Activated T-cell treated with anti-CD3 and anti-CD28 coated beads for 1 hour (primary cell): ENCODE data around the gene CHD1.

ENCODE experiments used
- DNase-seq: peaks from one replicate; pipeline ENCODE4 v3.0.0-alpha.2; 2020; ENCODE audit warnings: low read depth

Gene CHD1

DNA sequence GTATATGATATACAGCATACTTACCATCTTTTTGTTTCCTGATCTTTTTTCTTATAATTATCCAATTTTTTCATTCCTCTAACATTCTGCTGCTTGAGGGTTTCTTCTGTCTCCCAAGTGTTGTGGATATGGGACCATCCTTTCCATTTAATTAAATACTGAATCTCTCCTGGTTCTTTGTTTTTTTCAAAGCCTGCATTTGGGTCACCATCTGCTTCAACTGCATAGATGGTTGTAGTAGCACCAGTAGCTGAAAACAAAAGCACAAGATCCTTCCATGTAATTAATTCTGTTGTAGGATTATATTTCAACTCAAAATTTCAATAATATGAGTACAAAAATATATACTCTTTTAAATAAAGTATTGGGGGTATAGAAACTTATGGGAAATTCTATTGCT lies 29.4 kb downstream of the CHD1 start:
- no peak for DNase-seq

DNA sequence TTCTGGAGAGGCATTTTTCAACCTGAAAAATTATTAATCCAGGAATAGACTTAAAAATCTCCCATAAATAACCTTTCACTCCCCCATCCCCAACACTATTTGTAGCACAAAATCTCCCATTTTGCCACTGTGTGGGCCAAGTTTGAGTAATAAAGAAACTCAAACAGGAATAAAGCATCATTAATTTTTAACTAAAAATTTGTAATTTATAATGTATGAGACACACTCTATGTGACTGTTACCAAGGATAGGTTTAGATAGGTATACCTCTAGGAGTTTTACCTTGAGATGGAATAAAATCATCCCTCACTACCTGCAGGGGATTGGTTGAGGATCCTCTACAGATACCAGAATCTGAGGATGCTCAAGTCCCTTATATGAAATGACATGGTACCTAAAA lies 30.1 kb downstream of the CHD1 start:
- no peak for DNase-seq

DNA sequence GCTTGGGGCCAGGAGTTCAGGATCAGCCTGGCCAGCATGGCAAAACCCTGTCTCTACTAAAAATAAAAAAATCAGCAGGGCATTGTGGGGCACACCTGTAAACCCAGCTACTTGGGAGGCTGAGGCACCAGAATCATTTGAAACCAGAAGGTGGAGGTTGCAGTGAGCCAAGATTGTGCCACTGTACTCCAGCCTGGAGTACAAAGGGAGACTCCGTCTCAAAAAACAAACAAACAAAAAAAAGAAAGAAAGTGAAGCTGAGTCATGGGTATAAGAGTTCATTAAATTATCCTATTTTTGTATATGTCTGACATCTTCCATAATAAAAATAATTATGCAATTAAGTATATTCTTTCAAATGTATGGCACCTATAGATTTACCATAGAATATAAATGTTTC lies 37.2 kb downstream of the CHD1 start:
- no peak for DNase-seq

- no peak for DNase-seq
Observed at GRCh38 chr5:98880598-98880997, 48.2 kb downstream of the CHD1 start.

- DNase-seq, result no peak
Observed at GRCh38 chr5:98880151-98880550, 48.7 kb downstream of the CHD1 start.

DNA sequence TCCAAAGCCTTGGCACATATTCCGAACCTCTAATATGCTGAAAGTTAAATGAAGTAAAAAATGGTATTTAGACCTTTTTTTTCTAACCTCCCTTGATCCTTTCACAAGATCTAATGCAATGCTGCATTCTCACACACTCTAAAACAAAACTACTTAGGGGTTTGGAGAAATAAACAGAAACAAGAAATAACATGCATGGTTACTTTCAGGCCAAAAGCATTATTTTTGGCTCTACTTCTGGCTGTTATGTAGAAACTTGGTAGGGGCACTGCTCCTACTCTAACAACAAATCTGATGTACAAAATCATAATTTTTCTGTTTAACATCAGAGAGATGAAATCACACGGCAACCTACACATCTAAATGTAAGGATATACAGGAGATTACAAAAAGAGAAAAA lies 51.2 kb downstream of the CHD1 start:
- DNase-seq, result no peak

DNA sequence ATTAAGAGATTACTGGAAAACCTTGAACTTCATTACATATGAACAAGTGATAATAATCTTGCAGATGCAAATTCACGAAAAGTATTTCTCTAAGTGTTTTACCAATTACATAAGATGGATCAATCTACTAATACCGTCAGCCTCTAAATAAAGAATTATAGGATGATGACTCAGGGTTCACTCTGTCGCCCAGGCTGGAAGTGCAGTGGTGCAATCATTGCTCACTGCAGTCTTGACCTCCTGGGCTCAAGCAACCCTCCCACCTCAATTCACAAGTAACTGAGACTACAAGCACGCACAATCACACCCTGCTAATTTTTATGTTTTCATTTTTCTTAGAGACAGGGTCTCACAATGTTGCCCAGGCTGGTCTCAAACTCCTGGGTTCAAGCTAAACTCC lies 56.1 kb downstream of the CHD1 start:
- no peak for DNase-seq

- no peak for DNase-seq
Observed at GRCh38 chr5:98865690-98866089, 63.1 kb downstream of the CHD1 start.

DNA sequence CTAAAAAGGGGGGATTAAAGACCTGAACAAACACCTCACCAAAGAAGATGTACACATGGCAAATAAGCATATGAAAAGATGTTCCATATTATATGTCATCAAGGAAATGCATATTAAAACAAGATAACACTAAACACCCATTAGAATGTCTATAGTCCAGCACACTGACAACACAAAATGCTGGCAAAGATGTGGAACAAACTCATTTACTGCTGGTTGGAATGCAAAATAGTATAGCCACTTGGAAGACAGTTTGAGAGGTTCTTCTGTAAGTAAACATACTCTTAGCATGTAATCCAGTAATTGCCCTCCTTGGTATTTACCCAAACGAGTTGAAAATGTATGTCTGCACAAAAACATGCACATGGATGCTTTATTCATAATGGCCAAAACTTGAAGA lies 81.8 kb downstream of the CHD1 start:
- no peak for DNase-seq

- no peak for DNase-seq
Observed at GRCh38 chr5:98846520-98846919, 82.3 kb downstream of the CHD1 start.

GRCh38 chr5:98845878-98846277 lies 82.9 kb downstream of the CHD1 start:
- no peak for DNase-seq

DNA sequence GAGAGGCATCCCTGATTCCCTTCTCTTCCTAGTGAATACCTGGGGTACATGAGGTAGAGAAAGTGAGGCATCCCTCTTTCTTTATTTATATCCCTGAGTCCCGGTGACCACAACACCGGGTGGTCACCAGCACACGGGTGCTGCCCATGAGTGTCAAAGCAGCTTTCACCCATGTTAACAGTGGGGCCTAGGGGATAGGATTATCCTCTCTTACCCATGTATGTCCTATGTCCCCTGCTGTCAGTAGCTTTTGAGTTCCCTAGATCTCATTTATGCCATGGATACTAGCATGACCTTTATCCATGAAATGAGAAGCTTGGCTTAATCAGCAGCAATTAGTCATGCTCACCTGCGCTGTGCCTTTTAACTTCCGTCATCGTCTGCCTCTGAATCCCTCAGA lies 83.9 kb downstream of the CHD1 start:
- no peak for DNase-seq

DNA sequence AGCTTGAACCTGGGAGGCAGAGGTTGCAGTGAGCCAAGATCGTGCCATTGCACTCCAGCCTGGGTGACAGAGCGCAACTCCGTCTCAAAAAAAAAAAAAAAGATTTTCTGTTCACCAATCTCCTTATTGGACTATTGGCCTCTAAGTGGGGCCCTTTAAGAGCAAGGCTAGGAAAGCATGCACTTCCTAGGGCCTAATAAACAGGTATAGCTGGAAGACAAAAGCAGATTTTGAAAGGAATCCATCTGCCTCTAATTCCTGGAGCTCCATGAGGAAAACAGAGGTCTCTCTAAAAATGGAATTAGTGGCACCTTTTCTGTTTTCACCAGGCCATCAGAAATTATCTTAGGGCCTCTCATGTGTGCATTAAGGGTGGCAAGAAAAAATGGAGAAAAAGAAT lies 85.3 kb downstream of the CHD1 start:
- no peak for DNase-seq

DNA sequence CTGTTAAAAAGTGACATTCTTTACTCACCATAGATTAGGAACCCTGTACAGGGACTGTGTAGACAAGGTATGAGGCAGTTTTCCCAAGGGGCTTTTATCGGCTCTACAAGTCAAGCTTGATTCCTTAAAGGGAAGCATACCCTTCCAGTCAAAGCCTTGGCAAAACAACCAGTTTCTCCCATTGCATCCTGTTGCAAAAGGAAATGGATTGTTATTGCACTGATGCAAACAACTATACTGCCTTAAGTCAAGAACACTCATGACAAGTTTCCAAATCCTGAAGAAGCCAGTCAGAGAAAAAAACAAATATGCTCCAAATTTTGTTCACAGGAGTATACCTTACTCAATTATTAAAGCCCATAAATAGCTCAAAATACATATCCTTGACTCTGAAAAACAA lies 87.9 kb downstream of the CHD1 start:
- no peak for DNase-seq

DNA sequence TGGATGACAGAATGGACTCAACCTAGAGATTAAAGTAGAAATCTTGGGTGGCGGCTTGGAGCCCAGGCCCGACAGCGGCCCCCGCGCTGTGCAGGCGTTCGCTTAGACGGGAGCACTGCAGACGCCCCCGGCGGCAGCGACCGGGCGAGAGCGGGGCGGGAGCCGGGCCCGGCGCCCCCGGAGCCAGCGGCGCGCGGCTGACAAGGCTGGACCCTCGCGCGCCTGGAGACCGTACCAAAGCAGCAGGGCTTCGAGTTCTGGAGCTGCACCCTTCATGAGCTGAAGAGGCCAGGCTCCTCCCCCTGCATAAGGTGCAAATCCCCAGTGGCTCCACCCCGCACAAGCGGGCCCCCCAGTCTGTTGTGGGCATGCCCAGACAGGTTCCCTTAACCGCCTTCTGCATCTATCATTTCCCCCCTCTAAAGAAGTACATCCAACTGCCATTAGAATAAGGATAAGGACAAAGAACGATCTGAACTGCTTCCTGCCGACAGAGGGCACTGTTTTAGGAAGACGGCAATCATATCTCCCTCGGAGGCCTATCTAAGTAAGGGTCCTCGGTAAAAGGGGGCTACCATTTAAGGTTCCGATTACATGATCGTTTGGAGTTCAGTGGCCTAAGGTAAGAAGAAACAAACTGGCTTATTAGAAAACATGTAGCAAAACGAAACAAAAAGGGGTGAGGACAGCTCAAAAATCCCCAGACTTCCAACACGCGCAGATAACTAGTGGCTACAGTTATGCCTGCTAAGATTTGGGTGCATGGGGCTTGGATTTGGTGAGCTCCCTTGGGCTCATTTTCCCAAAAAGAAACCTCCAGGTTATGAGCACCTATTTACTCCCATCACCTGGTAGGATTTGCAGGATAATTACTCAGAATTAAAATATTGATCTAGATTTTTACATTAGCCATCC lies 89.1 kb downstream of the CHD1 start:
- DNase-seq, result no peak

GRCh38 chr5:98836175-98836574 lies 92.6 kb downstream of the CHD1 start:
- DNase-seq, result no peak

DNA sequence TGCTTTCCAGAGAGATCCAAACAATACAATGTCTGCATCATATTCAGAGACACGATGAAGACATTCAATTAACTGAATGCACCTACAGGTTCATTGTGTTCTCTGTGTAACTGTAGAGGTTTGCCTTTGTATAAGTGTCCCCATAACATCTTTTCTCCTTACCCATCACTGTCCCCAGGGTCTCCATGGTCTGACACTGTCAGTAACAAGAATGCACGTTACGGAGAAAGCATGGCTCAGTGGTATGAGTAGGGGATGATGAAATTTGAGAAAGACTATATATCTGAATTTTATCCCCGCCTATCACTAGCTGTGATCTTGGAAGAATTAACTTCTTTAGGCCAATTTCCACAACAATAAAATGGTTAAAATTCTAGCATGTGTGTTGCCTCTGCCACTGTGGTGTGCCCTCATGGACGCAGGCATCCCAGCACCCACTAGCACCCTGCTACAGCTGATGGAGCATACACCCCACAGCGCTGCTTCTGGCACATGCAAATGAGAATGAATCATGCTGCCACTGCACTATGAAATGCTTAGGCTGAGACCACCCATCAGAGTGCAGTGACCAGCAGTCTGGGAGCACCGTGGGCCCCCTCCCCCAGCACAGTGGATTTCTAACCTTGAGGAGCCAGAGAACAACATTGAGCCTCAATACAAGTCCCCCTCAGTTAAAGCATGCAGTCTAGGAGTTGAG lies 101.1 kb downstream of the CHD1 start:
- no peak for DNase-seq

DNA sequence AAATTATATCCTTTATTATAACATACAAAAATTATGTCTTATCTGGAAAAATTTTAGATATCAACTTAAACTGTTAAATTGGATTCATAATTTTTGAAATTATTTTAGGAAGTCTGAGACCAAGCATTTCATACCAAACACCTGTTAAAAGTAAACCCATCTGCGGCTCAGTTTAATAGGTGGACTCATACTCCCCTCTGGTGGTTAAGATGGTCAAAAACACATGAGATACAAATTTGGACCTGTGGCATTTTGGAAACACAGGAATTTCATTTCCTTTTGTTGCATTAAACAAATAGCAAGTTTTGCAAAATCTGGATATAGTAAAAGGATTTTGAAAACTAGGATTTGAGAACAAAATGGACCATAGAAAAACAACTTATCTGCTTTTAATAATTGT lies 101.6 kb downstream of the CHD1 start:
- DNase-seq, result no peak

GRCh38 chr5:98825582-98826375 lies 103.0 kb downstream of the CHD1 start:
- no peak for DNase-seq

- DNase-seq, result no peak
Observed at GRCh38 chr5:98816582-98817222, 112.1 kb downstream of the CHD1 start.

GRCh38 chr5:98813755-98814154 lies 115.1 kb downstream of the CHD1 start:
- no peak for DNase-seq

- no peak for DNase-seq
Observed at GRCh38 chr5:98810206-98810605, 118.6 kb downstream of the CHD1 start.
